Activated naive CD4-positive, alpha-beta T cell treated with anti-CD3 and anti-CD28 coated beads, Interleukin-2, amount 50 U/mL, for 24 hours (primary cell): ENCODE results near the gene KLHL9.
"Not testable (repeated sequence)": the region's sequence is repeated elsewhere in the genome, so short reads cannot be mapped to it uniquely, and the experiment has no call there.

Source experiments
- H3K27ac Mint-ChIP-seq: one replicate; pipeline ENCODE4 v1.8.0; 2021; ENCODE audit warnings: mild to moderate bottlenecking, mixed read lengths
- H3K27me3 Mint-ChIP-seq: one replicate; pipeline ENCODE4 v1.8.0; 2021; ENCODE audit warnings: mixed read lengths
- H3K36me3 Mint-ChIP-seq: one replicate; pipeline ENCODE4 v1.8.0; 2021; ENCODE audit warnings: mixed read lengths
- H3K4me1 Mint-ChIP-seq: one replicate; pipeline ENCODE4 v1.8.0; 2021; ENCODE audit warnings: mixed read lengths
- H3K4me3 Mint-ChIP-seq: one replicate; pipeline ENCODE4 v1.8.0; 2021; ENCODE audit warnings: mild to moderate bottlenecking, mixed read lengths
- H3K9me3 Mint-ChIP-seq: one replicate; pipeline ENCODE4 v1.8.0; 2021; ENCODE audit warnings: mixed read lengths

KLHL9 gene

GRCh38 chr9:21334701-21335632 is at the start of gene KLHL9:
Gene KLHL9 (minus strand): TSS chr9:21335404. CDS start chr9:21334859, 545 bp downstream.
- Mint-ChIP-seq H3K36me3 (peaks cover 14% of the 10 kb centered on the region), H3K4me3 (peak within 1 kb of the TSS; percentile 93), H3K4me1 (peaks cover 59% of the 10 kb centered on the region), H3K9me3 (peaks cover 4% of the 10 kb centered on the region), H3K27me3 (no peaks in the 10 kb centered on the region), H3K27ac (peak within 1 kb of the TSS; percentile 95)

- Mint-ChIP-seq H3K27me3 (peaks cover 32% of the 10 kb centered on the region), H3K4me3 (no peak overlapping the region), H3K27ac (peak overlapping the region; percentile 20)
Observed at GRCh38 chr9:21383627-21384026, 48.4 kb upstream of the KLHL9 start.

GRCh38 chr9:21381448-21382339 is 46.5 kb upstream of the KLHL9 start:
- Mint-ChIP-seq H3K27ac (peak overlapping the region; percentile 35), H3K27me3 (peaks cover 33% of the 10 kb centered on the region), H3K9me3 (no peaks in the 10 kb centered on the region), H3K36me3 (no peaks in the 10 kb centered on the region), H3K4me3 (no peak overlapping the region), H3K4me1 (peaks cover 11% of the 10 kb centered on the region)

More at GRCh38 chr9:21383627-21384026, 48.4 kb upstream of the KLHL9 start:
- Mint-ChIP-seq H3K9me3 (no peaks in the 10 kb centered on the region), H3K4me1 (peaks cover 11% of the 10 kb centered on the region), H3K36me3 (no peaks in the 10 kb centered on the region)

GRCh38 chr9:21371467-21371866 is 36.3 kb upstream of the KLHL9 start:
- H3K4me3 Mint-ChIP-seq, H3K27ac Mint-ChIP-seq, H3K36me3 Mint-ChIP-seq, H3K4me1 Mint-ChIP-seq: not testable (repeated sequence)
- Mint-ChIP-seq H3K27me3 (peaks cover 18% of the 10 kb centered on the region), H3K9me3 (peaks cover 10% of the 10 kb centered on the region)

- no peak within 1 kb of the TSS for H3K4me3 Mint-ChIP-seq
- no peaks in the 10 kb centered on the region for H3K4me1 Mint-ChIP-seq
- no peaks in the 10 kb centered on the region for H3K9me3 Mint-ChIP-seq
- H3K27ac Mint-ChIP-seq: no peak within 1 kb of the TSS
- no peaks in the 10 kb centered on the region for H3K36me3 Mint-ChIP-seq
- H3K27me3 Mint-ChIP-seq: peaks cover 12% of the 10 kb centered on the region
Observed at GRCh38 chr9:21367957-21368356, 32.8 kb upstream of the KLHL9 start, which contains the start of gene IFNA13. Gene IFNA13 (minus strand): TSS chr9:21368057. CDS start chr9:21368010, 47 bp downstream.

GRCh38 chr9:21367169-21367568 is 32.0 kb upstream of the KLHL9 start:
- H3K36me3 Mint-ChIP-seq, H3K9me3 Mint-ChIP-seq, H3K4me3 Mint-ChIP-seq, H3K4me1 Mint-ChIP-seq, H3K27ac Mint-ChIP-seq: not testable (repeated sequence)
- peaks cover 11% of the 10 kb centered on the region for H3K27me3 Mint-ChIP-seq

GRCh38 chr9:21362287-21362686 is 27.1 kb upstream of the KLHL9 start:
- H3K4me3 Mint-ChIP-seq: no peak overlapping the region
- no peak overlapping the region for H3K27ac Mint-ChIP-seq
- H3K9me3 Mint-ChIP-seq: no peaks in the 10 kb centered on the region
- peaks cover 16% of the 10 kb centered on the region for H3K4me1 Mint-ChIP-seq
- H3K27me3 Mint-ChIP-seq: peaks cover 5% of the 10 kb centered on the region
- peaks cover under 1% of the 10 kb centered on the region for H3K36me3 Mint-ChIP-seq

GRCh38 chr9:21357479-21358460 is 22.6 kb upstream of the KLHL9 start:
- Mint-ChIP-seq H3K4me1 (peaks cover 21% of the 10 kb centered on the region), H3K4me3 (peak overlapping the region; percentile 83), H3K27me3 (peaks cover 4% of the 10 kb centered on the region), H3K27ac (peak overlapping the region; percentile 88), H3K9me3 (peaks cover 6% of the 10 kb centered on the region), H3K36me3 (peaks cover 4% of the 10 kb centered on the region)

GRCh38 chr9:21350787-21351186 is 15.6 kb upstream of the KLHL9 start, which contains the start of gene IFNA6:
Gene IFNA6 (minus strand): TSS chr9:21350887. CDS start chr9:21350887, 0 bp downstream.
- no peak within 1 kb of the TSS for H3K4me3 Mint-ChIP-seq
- peaks cover 6% of the 10 kb centered on the region for H3K9me3 Mint-ChIP-seq
- H3K27ac Mint-ChIP-seq: no peak within 1 kb of the TSS
- no peaks in the 10 kb centered on the region for H3K4me1 Mint-ChIP-seq
- peaks cover 3% of the 10 kb centered on the region for H3K36me3 Mint-ChIP-seq
- peaks cover 7% of the 10 kb centered on the region for H3K27me3 Mint-ChIP-seq

GRCh38 chr9:21348430-21348970 is 13.3 kb upstream of the KLHL9 start:
- H3K36me3 Mint-ChIP-seq: peaks cover under 1% of the 10 kb centered on the region

GRCh38 chr9:21340735-21341134 is 5.5 kb upstream of the KLHL9 start:
- Mint-ChIP-seq H3K4me1 (peaks cover 11% of the 10 kb centered on the region), H3K27me3 (peaks cover 10% of the 10 kb centered on the region), H3K9me3 (no peaks in the 10 kb centered on the region), H3K4me3 (no peak overlapping the region), H3K27ac (no peak overlapping the region), H3K36me3 (peaks cover 1% of the 10 kb centered on the region)

More at GRCh38 chr9:21348430-21348970, 13.3 kb upstream of the KLHL9 start:
- no peak overlapping the region for H3K4me3 Mint-ChIP-seq
- H3K27ac Mint-ChIP-seq: no peak overlapping the region
- H3K9me3 Mint-ChIP-seq: no peaks in the 10 kb centered on the region
- no peaks in the 10 kb centered on the region for H3K4me1 Mint-ChIP-seq
- H3K27me3 Mint-ChIP-seq: peaks cover 7% of the 10 kb centered on the region

- H3K4me3 Mint-ChIP-seq: peak overlapping the region; percentile 76
- peaks cover 4% of the 10 kb centered on the region for H3K9me3 Mint-ChIP-seq
- H3K36me3 Mint-ChIP-seq: peaks cover 14% of the 10 kb centered on the region
- peaks cover 44% of the 10 kb centered on the region for H3K4me1 Mint-ChIP-seq
- peak overlapping the region; percentile 84 for H3K27ac Mint-ChIP-seq
- H3K27me3 Mint-ChIP-seq: peaks cover 3% of the 10 kb centered on the region
Observed at GRCh38 chr9:21336457-21336856, 1.3 kb upstream of the KLHL9 start.

GRCh38 chr9:21333226-21333625 is 2.0 kb downstream of the KLHL9 start:
- H3K27me3 Mint-ChIP-seq: no peaks in the 10 kb centered on the region
- peaks cover 14% of the 10 kb centered on the region for H3K36me3 Mint-ChIP-seq
- peaks cover 4% of the 10 kb centered on the region for H3K9me3 Mint-ChIP-seq
- H3K4me3 Mint-ChIP-seq: peak overlapping the region; percentile 93
- peak overlapping the region; percentile 71 for H3K27ac Mint-ChIP-seq
- peaks cover 72% of the 10 kb centered on the region for H3K4me1 Mint-ChIP-seq

- Mint-ChIP-seq H3K27me3 (no peaks in the 10 kb centered on the region), H3K36me3 (peaks cover 14% of the 10 kb centered on the region), H3K27ac (no peak overlapping the region), H3K9me3 (peaks cover 4% of the 10 kb centered on the region), H3K4me1 (peaks cover 86% of the 10 kb centered on the region), H3K4me3 (peak overlapping the region; percentile 71)
Observed at GRCh38 chr9:21331676-21332402, 3.4 kb downstream of the KLHL9 start.
